ENCODE results near the gene GET3. TPM values are rescaled to one million over a fixed set of nuclear protein-coding genes. Genes with fewer than 3 reads are reported as not detected.
A peak's percentile ranks its signal among the peaks of the same experiment; 100 is the strongest.

GET3 gene
- total and polyA plus RNA-seq, 2 of the 13 experiments (the other 11 are each of a cell fraction or from before 2014, with no cell fraction given), result 57.7 to 59.4 TPM

DNA sequence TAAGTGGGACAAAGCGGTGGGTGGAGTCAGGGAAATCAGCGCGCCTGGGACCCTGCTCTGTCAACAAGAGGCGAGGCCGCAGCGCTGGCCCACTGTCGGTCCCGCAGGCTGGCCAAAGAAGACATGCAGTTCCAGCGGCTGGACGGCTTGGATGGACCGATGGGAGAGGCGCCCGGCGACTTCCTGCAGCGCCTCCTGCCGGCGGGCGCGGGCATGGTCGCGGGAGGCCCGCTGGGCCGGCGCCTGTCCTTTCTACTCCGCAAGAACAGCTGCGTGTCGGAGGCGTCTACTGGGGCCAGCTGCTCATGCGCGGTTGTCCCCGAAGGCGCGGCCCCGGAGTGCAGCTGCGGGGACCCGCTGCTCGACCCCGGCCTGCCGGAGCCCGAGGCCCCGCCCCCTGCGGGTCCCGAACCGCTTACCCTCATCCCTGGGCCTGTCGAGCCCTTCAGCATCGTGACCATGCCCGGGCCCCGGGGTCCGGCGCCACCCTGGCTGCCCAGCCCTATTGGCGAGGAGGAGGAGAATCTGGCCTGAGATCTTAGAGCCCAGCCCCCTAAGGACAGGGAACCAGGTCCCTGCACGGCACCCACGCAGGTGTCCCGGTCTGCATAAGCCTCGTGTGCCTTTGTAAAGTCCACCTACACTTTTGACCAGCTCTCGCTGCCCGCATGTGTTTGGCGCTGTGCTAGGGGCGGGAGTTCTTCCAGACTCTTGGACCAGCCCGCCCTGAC lies 20.4 kb downstream of the GET3 start (continued):
- TF ChIP-seq SOX13 (IDR thresholded peaks at IDR 0.05), result no peak
- TF ChIP-seq SOX13 (CRISPR knock-in tag; conservative IDR thresholded peaks at IDR 0.05 in 1 of 2, IDR thresholded peaks at IDR 0.05 in 1 of 2), result 0 out of 4 replicates have a peak, but pooled peaks of 1 of the 2 experiments have one; percentile 23
- peak; percentile 67 for TF ChIP-seq YY1 (IDR thresholded peaks at IDR 0.05; ENCODE audit: insufficient read depth, insufficient replicate concordance, low read depth, low read length)
- TF ChIP-seq ATF7 (IDR thresholded peaks at IDR 0.05), result no peak
- TF ChIP-seq ATF7 (CRISPR knock-in tag; IDR thresholded peaks at IDR 0.05), result no peak
- TF ChIP-seq, protein P1, sequence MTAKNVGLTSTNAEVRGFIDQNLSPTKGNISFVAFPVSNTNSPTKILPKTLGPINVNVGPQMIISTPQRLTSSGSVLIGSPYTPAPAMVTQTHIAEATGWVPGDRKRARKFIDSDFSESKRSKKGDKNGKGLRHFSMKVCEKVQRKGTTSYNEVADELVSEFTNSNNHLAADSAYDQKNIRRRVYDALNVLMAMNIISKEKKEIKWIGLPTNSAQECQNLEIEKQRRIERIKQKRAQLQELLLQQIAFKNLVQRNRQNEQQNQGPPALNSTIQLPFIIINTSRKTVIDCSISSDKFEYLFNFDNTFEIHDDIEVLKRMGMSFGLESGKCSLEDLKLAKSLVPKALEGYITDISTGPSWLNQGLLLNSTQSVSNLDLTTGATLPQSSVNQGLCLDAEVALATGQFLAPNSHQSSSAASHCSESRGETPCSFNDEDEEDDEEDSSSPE (CRISPR knock-in tag; IDR thresholded peaks at IDR 0.05), result peak; percentile 29; the same call in 1 of the 2 replicates
- no peak for TF ChIP-seq KLF9 (CRISPR knock-in tag; IDR thresholded peaks at IDR 0.05; ENCODE audit: low read depth)
- TF ChIP-seq, protein P2, sequence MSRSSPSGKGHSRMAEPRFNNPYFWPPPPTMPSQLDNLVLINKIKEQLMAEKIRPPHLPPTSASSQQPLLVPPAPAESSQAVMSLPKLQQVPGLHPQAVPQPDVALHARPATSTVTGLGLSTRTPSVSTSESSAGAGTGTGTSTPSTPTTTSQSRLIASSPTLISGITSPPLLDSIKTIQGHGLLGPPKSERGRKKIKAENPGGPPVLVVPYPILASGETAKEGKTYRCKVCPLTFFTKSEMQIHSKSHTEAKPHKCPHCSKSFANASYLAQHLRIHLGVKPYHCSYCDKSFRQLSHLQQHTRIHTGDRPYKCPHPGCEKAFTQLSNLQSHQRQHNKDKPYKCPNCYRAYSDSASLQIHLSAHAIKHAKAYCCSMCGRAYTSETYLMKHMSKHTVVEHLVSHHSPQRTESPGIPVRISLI (CRISPR knock-in tag; IDR thresholded peaks at IDR 0.05; ENCODE audit: borderline replicate concordance), result peak; percentile 10; the same call in 1 of the 2 replicates
- TF ChIP-seq, protein P3, sequence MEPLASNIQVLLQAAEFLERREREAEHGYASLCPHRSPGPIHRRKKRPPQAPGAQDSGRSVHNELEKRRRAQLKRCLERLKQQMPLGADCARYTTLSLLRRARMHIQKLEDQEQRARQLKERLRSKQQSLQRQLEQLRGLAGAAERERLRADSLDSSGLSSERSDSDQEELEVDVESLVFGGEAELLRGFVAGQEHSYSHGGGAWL (CRISPR knock-in tag; IDR thresholded peaks at IDR 0.05), result 0 out of 2 replicates have a peak, but pooled peaks have one; percentile 26
- no peak for TF ChIP-seq FOXA1 (IDR thresholded peaks at IDR 0.05)
- peak; percentile 87 for TF ChIP-seq FOXA1 (CRISPR knock-in tag; IDR thresholded peaks at IDR 0.05)
- TF ChIP-seq ZNF547 (CRISPR knock-in tag; IDR thresholded peaks at IDR 0.05), result peak; percentile 32; the same call in 1 of the 2 replicates
- TF ChIP-seq RBFOX2 (IDR thresholded peaks at IDR 0.05; ENCODE audit: low read depth, low read length), result peak; percentile 36; the same call in 1 of the 2 replicates
- TF ChIP-seq ZNF768 (CRISPR knock-in tag; IDR thresholded peaks at IDR 0.05), result 0 out of 2 replicates have a peak, but pooled peaks have one; percentile 53
- peak; percentile 81 for TF ChIP-seq XRCC5 (optimal IDR thresholded peaks at IDR 0.05; ENCODE audit: low read length)
- TF ChIP-seq HNRNPLL (IDR thresholded peaks at IDR 0.05; ENCODE audit: low read depth, low read length, poor library complexity, severe bottlenecking), result peak; percentile 52
- TF ChIP-seq CCAR2 (optimal IDR thresholded peaks at IDR 0.05; ENCODE audit: low read depth, low read length), result no peak
- TF ChIP-seq ZBTB49 (CRISPR knock-in tag; IDR thresholded peaks at IDR 0.05; ENCODE audit: borderline replicate concordance), result no peak
- TF ChIP-seq, protein P4, sequence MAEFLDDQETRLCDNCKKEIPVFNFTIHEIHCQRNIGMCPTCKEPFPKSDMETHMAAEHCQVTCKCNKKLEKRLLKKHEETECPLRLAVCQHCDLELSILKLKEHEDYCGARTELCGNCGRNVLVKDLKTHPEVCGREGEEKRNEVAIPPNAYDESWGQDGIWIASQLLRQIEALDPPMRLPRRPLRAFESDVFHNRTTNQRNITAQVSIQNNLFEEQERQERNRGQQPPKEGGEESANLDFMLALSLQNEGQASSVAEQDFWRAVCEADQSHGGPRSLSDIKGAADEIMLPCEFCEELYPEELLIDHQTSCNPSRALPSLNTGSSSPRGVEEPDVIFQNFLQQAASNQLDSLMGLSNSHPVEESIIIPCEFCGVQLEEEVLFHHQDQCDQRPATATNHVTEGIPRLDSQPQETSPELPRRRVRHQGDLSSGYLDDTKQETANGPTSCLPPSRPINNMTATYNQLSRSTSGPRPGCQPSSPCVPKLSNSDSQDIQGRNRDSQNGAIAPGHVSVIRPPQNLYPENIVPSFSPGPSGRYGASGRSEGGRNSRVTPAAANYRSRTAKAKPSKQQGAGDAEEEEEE (CRISPR knock-in tag; IDR thresholded peaks at IDR 0.05; ENCODE audit: borderline replicate concordance), result no peak
- TF ChIP-seq, protein P5, sequence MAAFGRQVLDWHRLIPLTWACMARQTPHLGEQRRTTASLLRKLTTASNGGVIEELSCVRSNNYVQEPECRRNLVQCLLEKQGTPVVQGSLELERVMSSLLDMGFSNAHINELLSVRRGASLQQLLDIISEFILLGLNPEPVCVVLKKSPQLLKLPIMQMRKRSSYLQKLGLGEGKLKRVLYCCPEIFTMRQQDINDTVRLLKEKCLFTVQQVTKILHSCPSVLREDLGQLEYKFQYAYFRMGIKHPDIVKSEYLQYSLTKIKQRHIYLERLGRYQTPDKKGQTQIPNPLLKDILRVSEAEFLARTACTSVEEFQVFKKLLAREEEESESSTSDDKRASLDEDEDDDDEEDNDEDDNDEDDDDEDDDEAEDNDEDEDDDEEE (CRISPR knock-in tag; IDR thresholded peaks at IDR 0.05), result peak; percentile 61; the same call in 1 of the 2 replicates
- TF ChIP-seq HIVEP1 (CRISPR knock-in tag; IDR thresholded peaks at IDR 0.05), result no peak

Measured in HepG2 (cell line).